HG02884 (cell line): ENCODE measurements around the gene CCDC85A.

ENCODE experiments used
- ATAC-seq: cut with Tn5 transposase; IDR thresholded peaks from one replicate; pipeline ENCODE4 v1.9.1; 2021; ENCODE audit warnings: mild to moderate bottlenecking, moderate library complexity; ENCODE audit not compliant: unreplicated experiment

The CCDC85A gene

GRCh38 chr2:56292951-56293350, 109.2 kb downstream of the CCDC85A start:
- no peak for ATAC-seq

- no peak for ATAC-seq
Measured at GRCh38 chr2:56295666-56296065, 111.9 kb downstream of the CCDC85A start.

GRCh38 chr2:56297671-56298070, 113.9 kb downstream of the CCDC85A start:
- ATAC-seq, result no peak

- no peak for ATAC-seq
Measured at GRCh38 chr2:56299171-56299691, 115.4 kb downstream of the CCDC85A start.

GRCh38 chr2:56309626-56310170, 125.9 kb downstream of the CCDC85A start:
- no peak for ATAC-seq

GRCh38 chr2:56313500-56313921, 129.7 kb downstream of the CCDC85A start:
- no peak for ATAC-seq

GRCh38 chr2:56314371-56314770, 130.6 kb downstream of the CCDC85A start:
- no peak for ATAC-seq

GRCh38 chr2:56314796-56315195, 131.0 kb downstream of the CCDC85A start:
- no peak for ATAC-seq

GRCh38 chr2:56315376-56315775, 131.6 kb downstream of the CCDC85A start:
- no peak for ATAC-seq

GRCh38 chr2:56316011-56316410, 132.2 kb downstream of the CCDC85A start:
- ATAC-seq, result no peak

GRCh38 chr2:56318147-56318546, 134.4 kb downstream of the CCDC85A start:
- no peak for ATAC-seq

GRCh38 chr2:56325661-56326345, 142.0 kb downstream of the CCDC85A start:
- no peak for ATAC-seq

GRCh38 chr2:56326346-56326741, 142.6 kb downstream of the CCDC85A start:
- ATAC-seq, result no peak

GRCh38 chr2:56331810-56332209, 148.0 kb downstream of the CCDC85A start:
- no peak for ATAC-seq

GRCh38 chr2:56333812-56334485, 150.2 kb downstream of the CCDC85A start:
- no peak for ATAC-seq

GRCh38 chr2:56334622-56335021, 150.8 kb downstream of the CCDC85A start:
- no peak for ATAC-seq

- no peak for ATAC-seq
Measured at GRCh38 chr2:56335101-56335500, 151.3 kb downstream of the CCDC85A start.

GRCh38 chr2:56337342-56337741, 153.6 kb downstream of the CCDC85A start:
- no peak for ATAC-seq

GRCh38 chr2:56338232-56338631, 154.4 kb downstream of the CCDC85A start:
- no peak for ATAC-seq

GRCh38 chr2:56344771-56345170, 161.0 kb downstream of the CCDC85A start:
- no peak for ATAC-seq

- ATAC-seq, result no peak
Measured at GRCh38 chr2:56347881-56348280, 164.1 kb downstream of the CCDC85A start.
